ENCODE results near the gene TAS2R10.

DNA sequence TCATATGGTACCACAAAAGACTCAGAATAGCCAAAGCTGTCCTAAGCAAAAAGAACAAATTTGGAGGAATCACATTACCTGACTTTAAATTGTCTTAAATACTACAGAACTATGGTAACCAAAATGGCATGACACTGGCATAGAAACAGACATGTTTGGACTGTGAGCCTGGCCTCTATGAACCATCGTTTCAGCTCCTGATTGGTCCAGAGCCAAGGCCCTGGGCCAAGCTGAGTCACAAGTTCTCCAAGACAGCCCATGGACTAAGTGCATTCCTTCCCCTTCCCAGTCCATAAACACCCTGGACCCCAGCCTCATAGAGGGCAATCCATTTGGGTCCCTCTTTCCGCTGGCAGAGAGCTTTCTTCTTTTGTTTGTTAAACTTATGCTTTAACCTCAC, 35.2 kb upstream of the TAS2R10 start:
- TF ChIP-seq POLR2A (IDR thresholded peaks at IDR 0.05; ENCODE audit: extremely low read depth, insufficient read length) = no peak
- TF ChIP-seq, protein P1, sequence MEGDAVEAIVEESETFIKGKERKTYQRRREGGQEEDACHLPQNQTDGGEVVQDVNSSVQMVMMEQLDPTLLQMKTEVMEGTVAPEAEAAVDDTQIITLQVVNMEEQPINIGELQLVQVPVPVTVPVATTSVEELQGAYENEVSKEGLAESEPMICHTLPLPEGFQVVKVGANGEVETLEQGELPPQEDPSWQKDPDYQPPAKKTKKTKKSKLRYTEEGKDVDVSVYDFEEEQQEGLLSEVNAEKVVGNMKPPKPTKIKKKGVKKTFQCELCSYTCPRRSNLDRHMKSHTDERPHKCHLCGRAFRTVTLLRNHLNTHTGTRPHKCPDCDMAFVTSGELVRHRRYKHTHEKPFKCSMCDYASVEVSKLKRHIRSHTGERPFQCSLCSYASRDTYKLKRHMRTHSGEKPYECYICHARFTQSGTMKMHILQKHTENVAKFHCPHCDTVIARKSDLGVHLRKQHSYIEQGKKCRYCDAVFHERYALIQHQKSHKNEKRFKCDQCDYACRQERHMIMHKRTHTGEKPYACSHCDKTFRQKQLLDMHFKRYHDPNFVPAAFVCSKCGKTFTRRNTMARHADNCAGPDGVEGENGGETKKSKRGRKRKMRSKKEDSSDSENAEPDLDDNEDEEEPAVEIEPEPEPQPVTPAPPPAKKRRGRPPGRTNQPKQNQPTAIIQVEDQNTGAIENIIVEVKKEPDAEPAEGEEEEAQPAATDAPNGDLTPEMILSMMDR (IDR thresholded peaks at IDR 0.05; ENCODE audit: low read depth, low read length) = no peak
